Measurements from ENCODE around the gene VSTM4. TPM values are rescaled to one million over a fixed set of nuclear protein-coding genes. Genes with fewer than 3 reads are reported as not detected.

Gene VSTM4
- polyA plus RNA-seq, result not detected in 3 replicates
- not detected for polyA plus RNA-seq (2011; ENCODE audit: low read depth)
- polyA plus RNA-seq (2011; cell fraction: cytosol; rRNA removed), result not detected in 2 replicates
- polyA plus RNA-seq (2011; cell fraction: nucleus; rRNA removed), result not detected in 2 replicates
- polyA plus RNA-seq (2012; ENCODE audit: low replicate concordance), result not detected in 2 replicates
- polyA minus RNA-seq, result not detected in 3 replicates
- polyA minus RNA-seq (2011; cell fraction: cytosol; rRNA and poly(A)+ RNA removed), result not detected
- polyA minus RNA-seq (2011; cell fraction: nucleus; rRNA and poly(A)+ RNA removed), result not detected in 2 replicates

GRCh38 chr10:49115015-49115795, at the start of gene VSTM4:
Gene VSTM4, minus strand, starts transcription at chr10:49115522. Its CDS starts 37 bp downstream, at chr10:49115485.
- Histone ChIP-seq H3K4me3 (ENCODE audit: control insufficient read depth in 2 of 3, extremely low read depth in 1 of 3, insufficient read depth in 2 of 3, low read depth in 1 of 3, low read length in 3 of 3) (no peak within 1 kb of the TSS), H3K9me3 (ENCODE audit: control insufficient read depth, low read depth, low read length) (no peaks in the 10 kb centered on the region), H3K27ac (ENCODE audit: control insufficient read depth, insufficient read depth, low read length) (no peak within 1 kb of the TSS), H3K4me1 (ENCODE audit: control insufficient read depth, extremely low read depth, insufficient read depth, low read length) (no peaks in the 10 kb centered on the region), H3K4me2 (ENCODE audit: control insufficient read depth, extremely low read depth, insufficient read depth, low read depth, low read length) (peak within 1 kb of the TSS; percentile 7), H3K9ac (ENCODE audit: control insufficient read depth, extremely low read depth, insufficient read depth, low read length) (no peak within 1 kb of the TSS), H2AFZ (ENCODE audit: control insufficient read depth, low read length) (no peak within 1 kb of the TSS), H4K20me1 (ENCODE audit: control insufficient read depth, extremely low read depth, insufficient read depth, low read length) (no peaks in the 10 kb centered on the region), H3K36me3 (ENCODE audit: control insufficient read depth in 2 of 2, extremely low read depth in 1 of 2, insufficient read depth in 2 of 2, low read length in 2 of 2) (no peaks in the 10 kb centered on the region), H3K79me2 (ENCODE audit: control insufficient read depth, insufficient read depth, low read length) (no peaks in the 10 kb centered on the region), H3K9me1 (ENCODE audit: control insufficient read depth, extremely low read depth, insufficient read depth, low read length) (no peaks in the 10 kb centered on the region), H3K27me3 (ENCODE audit: control insufficient read depth, extremely low read depth, insufficient read depth, low read length) (peaks cover 39% of the 10 kb centered on the region)
- FAIRE-seq (no peak), DNase-seq (ENCODE audit: low read depth, low spot score) (no peak)
- dilution Hi-C loops (cut with MboI; ENCODE audit: extremely low pct_ligation_motif_present, low sequenced_read_pairs), result no loop called here
- TF ChIP-seq EZH2 (IDR thresholded peaks at IDR 0.05; ENCODE audit: low read length) (no peak), CTCF (optimal IDR thresholded peaks at IDR 0.05 in 1 of 3, IDR thresholded peaks at IDR 0.05 in 1 of 3, conservative IDR thresholded peaks at IDR 0.05 in 1 of 3; ENCODE audit: extremely low read depth in 1 of 3, insufficient read depth in 2 of 3, low read length in 3 of 3) (no peak)

GRCh38 chr10:49164559-49165188, 49.4 kb upstream of the VSTM4 start:
- no peak overlapping the region for H3K27ac ChIP-seq (ENCODE audit: control insufficient read depth, insufficient read depth, low read length)
- no peak overlapping the region for H3K4me3 ChIP-seq (ENCODE audit: control insufficient read depth in 2 of 3, extremely low read depth in 1 of 3, insufficient read depth in 2 of 3, low read depth in 1 of 3, low read length in 3 of 3)
- dilution Hi-C loops (cut with MboI; ENCODE audit: extremely low pct_ligation_motif_present, low sequenced_read_pairs), result no loop called here
- H3K79me2 ChIP-seq (ENCODE audit: control insufficient read depth, insufficient read depth, low read length), result no peaks in the 10 kb centered on the region
- no peaks in the 10 kb centered on the region for H3K4me1 ChIP-seq (ENCODE audit: control insufficient read depth, extremely low read depth, insufficient read depth, low read length)
- FAIRE-seq (no peak), DNase-seq (ENCODE audit: low read depth, low spot score) (no peak)
- no peak overlapping the region for H3K4me2 ChIP-seq (ENCODE audit: control insufficient read depth, extremely low read depth, insufficient read depth, low read depth, low read length)
- H3K9me1 ChIP-seq (ENCODE audit: control insufficient read depth, extremely low read depth, insufficient read depth, low read length), result no peaks in the 10 kb centered on the region
- TF ChIP-seq CTCF (optimal IDR thresholded peaks at IDR 0.05 in 1 of 3, IDR thresholded peaks at IDR 0.05 in 1 of 3, conservative IDR thresholded peaks at IDR 0.05 in 1 of 3; ENCODE audit: extremely low read depth in 1 of 3, insufficient read depth in 2 of 3, low read length in 3 of 3) (peak; percentile 42 to 72 (median 66)), EZH2 (IDR thresholded peaks at IDR 0.05; ENCODE audit: low read length) (no peak)
- no peaks in the 10 kb centered on the region for H4K20me1 ChIP-seq (ENCODE audit: control insufficient read depth, extremely low read depth, insufficient read depth, low read length)
- H3K27me3 ChIP-seq (ENCODE audit: control insufficient read depth, extremely low read depth, insufficient read depth, low read length), result no peaks in the 10 kb centered on the region
- H3K9me3 ChIP-seq (ENCODE audit: control insufficient read depth, low read depth, low read length), result no peaks in the 10 kb centered on the region
- H2AFZ ChIP-seq (ENCODE audit: control insufficient read depth, low read length), result no peak overlapping the region
- no peak overlapping the region for H3K9ac ChIP-seq (ENCODE audit: control insufficient read depth, extremely low read depth, insufficient read depth, low read length)
- no peaks in the 10 kb centered on the region for H3K36me3 ChIP-seq (ENCODE audit: control insufficient read depth in 2 of 2, extremely low read depth in 1 of 2, insufficient read depth in 2 of 2, low read length in 2 of 2)
